ENCODE data around the gene PER3. TPM values are rescaled to one million over a fixed set of nuclear protein-coding genes. Genes with fewer than 3 reads are reported as not detected.

Gene PER3
- total and polyA plus RNA-seq, 2 donors, result 16.2 to 19.2 TPM

- WGBS, result 43% methylated on average over 4 of the region's 4 CpGs
- Histone ChIP-seq H3K36me3 (ENCODE audit: insufficient read depth) (no peaks in the 10 kb centered on the region), H3K4me1 (ENCODE audit: insufficient read depth) (no peaks in the 10 kb centered on the region), H3K27ac (ENCODE audit: low read depth) (no peak overlapping the region), H3K4me3 (ENCODE audit: low read depth, low read length) (no peak overlapping the region)
- no peak for DNase-seq (ENCODE audit: extremely low spot score)
These were observed 73.9 kb downstream of the PER3 start for GRCh38 chr1:7857985-7858384.

- Histone ChIP-seq H3K4me1 (ENCODE audit: insufficient read depth) (no peaks in the 10 kb centered on the region), H3K27ac (ENCODE audit: low read depth) (no peak overlapping the region), H3K36me3 (ENCODE audit: insufficient read depth) (no peaks in the 10 kb centered on the region), H3K4me3 (ENCODE audit: low read depth, low read length) (no peak overlapping the region)
- DNase-seq (ENCODE audit: extremely low spot score), result no peak
- WGBS, result 87% methylated on average over 7 of the region's 7 CpGs
These were observed 75.3 kb downstream of the PER3 start for GRCh38 chr1:7859406-7859805.

- 87% methylated on average over 9 of the region's 9 CpGs for WGBS
- no peaks in the 10 kb centered on the region for H3K4me1 ChIP-seq (ENCODE audit: insufficient read depth)
- no peaks in the 10 kb centered on the region for H3K36me3 ChIP-seq (ENCODE audit: insufficient read depth)
- no peak for DNase-seq (ENCODE audit: extremely low spot score)
- H3K4me3 ChIP-seq (ENCODE audit: low read depth, low read length), result no peak overlapping the region
- H3K27ac ChIP-seq (ENCODE audit: low read depth), result no peak overlapping the region
These were observed 76.0 kb downstream of the PER3 start for GRCh38 chr1:7860130-7860529.

GRCh38 chr1:7861452-7861851 is 77.4 kb downstream of the PER3 start:
- no peak overlapping the region for H3K4me3 ChIP-seq (ENCODE audit: low read depth, low read length)
- H3K36me3 ChIP-seq (ENCODE audit: insufficient read depth), result no peaks in the 10 kb centered on the region
- H3K4me1 ChIP-seq (ENCODE audit: insufficient read depth), result no peaks in the 10 kb centered on the region
- WGBS, result 93% methylated on average over 15 of the region's 15 CpGs
- H3K27ac ChIP-seq (ENCODE audit: low read depth), result no peak overlapping the region
- DNase-seq (ENCODE audit: extremely low spot score), result no peak

- Histone ChIP-seq H3K4me1 (ENCODE audit: insufficient read depth) (no peaks in the 10 kb centered on the region), H3K36me3 (ENCODE audit: insufficient read depth) (no peaks in the 10 kb centered on the region), H3K27ac (ENCODE audit: low read depth) (no peak overlapping the region), H3K4me3 (ENCODE audit: low read depth, low read length) (no peak overlapping the region)
- no peak for DNase-seq (ENCODE audit: extremely low spot score)
- WGBS, result 93% methylated on average over 17 of the region's 17 CpGs
These were observed 78.3 kb downstream of the PER3 start for GRCh38 chr1:7862211-7863060.

- DNase-seq (ENCODE audit: extremely low spot score), result no peak
- Histone ChIP-seq H3K27ac (ENCODE audit: low read depth) (no peak overlapping the region), H3K4me1 (ENCODE audit: insufficient read depth) (no peaks in the 10 kb centered on the region), H3K36me3 (ENCODE audit: insufficient read depth) (no peaks in the 10 kb centered on the region), H3K4me3 (ENCODE audit: low read depth, low read length) (no peak overlapping the region)
- 66% methylated on average over 17 of the region's 17 CpGs for WGBS
These were observed 79.8 kb downstream of the PER3 start for GRCh38 chr1:7863756-7864328.

- whole genome bisulfite sequencing, result 90% methylated on average over 16 of the region's 16 CpGs
- Histone ChIP-seq H3K4me3 (ENCODE audit: low read depth, low read length) (no peak overlapping the region), H3K27ac (ENCODE audit: low read depth) (no peak overlapping the region), H3K36me3 (ENCODE audit: insufficient read depth) (no peaks in the 10 kb centered on the region), H3K4me1 (ENCODE audit: insufficient read depth) (no peaks in the 10 kb centered on the region)
- DNase-seq (ENCODE audit: extremely low spot score), result no peak
These were observed 81.9 kb downstream of the PER3 start for GRCh38 chr1:7865978-7866377.

- Histone ChIP-seq H3K4me1 (ENCODE audit: insufficient read depth) (no peaks in the 10 kb centered on the region), H3K4me3 (ENCODE audit: low read depth, low read length) (no peak overlapping the region), H3K36me3 (ENCODE audit: insufficient read depth) (no peaks in the 10 kb centered on the region), H3K27ac (ENCODE audit: low read depth) (no peak overlapping the region)
- WGBS, result 67% methylated on average over 10 of the region's 10 CpGs
- no peak for DNase-seq (ENCODE audit: extremely low spot score)
These were observed 84.1 kb downstream of the PER3 start for GRCh38 chr1:7868070-7868780.

GRCh38 chr1:7869136-7869920 is 85.2 kb downstream of the PER3 start:
- Histone ChIP-seq H3K36me3 (ENCODE audit: insufficient read depth) (no peaks in the 10 kb centered on the region), H3K4me1 (ENCODE audit: insufficient read depth) (no peaks in the 10 kb centered on the region), H3K27ac (ENCODE audit: low read depth) (no peak overlapping the region), H3K4me3 (ENCODE audit: low read depth, low read length) (no peak overlapping the region)
- DNase-seq (ENCODE audit: extremely low spot score), result no peak
- WGBS, result 91% methylated on average over 16 of the region's 16 CpGs

GRCh38 chr1:7871136-7871535 is 87.0 kb downstream of the PER3 start:
- no peaks in the 10 kb centered on the region for H3K4me1 ChIP-seq (ENCODE audit: insufficient read depth)

GRCh38 chr1:7873801-7874795 is 90.0 kb downstream of the PER3 start:
- DNase-seq (ENCODE audit: extremely low spot score), result no peak
- Histone ChIP-seq H3K4me1 (ENCODE audit: insufficient read depth) (no peaks in the 10 kb centered on the region), H3K27ac (ENCODE audit: low read depth) (no peak overlapping the region), H3K4me3 (ENCODE audit: low read depth, low read length) (no peak overlapping the region), H3K36me3 (ENCODE audit: insufficient read depth) (no peaks in the 10 kb centered on the region)
- WGBS, result 82% methylated on average over 11 of the region's 11 CpGs

More at GRCh38 chr1:7871136-7871535, 87.0 kb downstream of the PER3 start:
- H3K27ac ChIP-seq (ENCODE audit: low read depth), result no peak overlapping the region
- H3K36me3 ChIP-seq (ENCODE audit: insufficient read depth), result no peaks in the 10 kb centered on the region
- no peak for DNase-seq (ENCODE audit: extremely low spot score)
- whole genome bisulfite sequencing, result 67% methylated on average over 6 of the region's 6 CpGs
- H3K4me3 ChIP-seq (ENCODE audit: low read depth, low read length), result no peak overlapping the region

- Histone ChIP-seq H3K4me1 (ENCODE audit: insufficient read depth) (no peaks in the 10 kb centered on the region), H3K4me3 (ENCODE audit: low read depth, low read length) (no peak overlapping the region), H3K36me3 (ENCODE audit: insufficient read depth) (no peaks in the 10 kb centered on the region), H3K27ac (ENCODE audit: low read depth) (no peak overlapping the region)
- WGBS, result 44% methylated on average over 1 of the region's 1 CpG
- no peak for DNase-seq (ENCODE audit: extremely low spot score)
These were observed 93.9 kb downstream of the PER3 start for GRCh38 chr1:7878027-7878426.
